Nucleus accumbens (tissue), 56 donors: ENCODE data around the gene ZNG1F.
"Not testable (repeated sequence)": the region's sequence is repeated elsewhere in the genome, so short reads cannot be mapped to it uniquely, and the experiment has no call there.

Source experiments
- DNase-seq, 56 donors: peaks; one replicate each; lab custom pipeline; 2025; lab: John Stamatoyannopoulos, UW

Gene ZNG1F

DNA sequence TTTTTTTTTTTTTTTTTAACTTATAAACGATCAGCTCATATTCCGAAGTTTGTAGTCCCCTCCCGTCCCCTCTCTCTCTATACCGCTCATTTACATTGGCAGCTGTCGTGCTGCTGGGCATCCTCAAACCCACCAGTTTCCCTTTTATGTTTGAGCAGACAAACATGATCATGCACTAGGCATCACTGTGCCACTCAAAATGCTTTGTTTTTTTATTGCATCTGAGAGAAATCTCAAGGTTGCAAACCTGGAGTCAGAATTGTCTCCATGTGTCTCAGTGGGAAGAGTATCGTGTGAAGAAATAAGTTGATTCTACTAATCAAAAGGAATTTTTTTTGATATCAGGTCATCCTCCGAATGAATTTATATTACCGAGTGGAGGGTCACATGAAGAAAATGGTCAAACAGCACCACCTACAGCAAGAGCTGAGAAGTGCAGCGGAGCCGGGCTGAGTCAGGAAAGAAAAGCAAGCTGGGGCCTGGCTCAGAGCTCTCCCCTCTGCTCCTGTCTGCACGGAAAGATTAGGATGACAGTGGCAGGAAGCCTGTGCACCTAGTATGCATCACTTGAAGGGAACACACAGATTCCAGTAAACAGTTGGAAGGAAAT lies 100.6 kb downstream of the ZNG1F start:
- DNase-seq = not testable (repeated sequence)

DNA sequence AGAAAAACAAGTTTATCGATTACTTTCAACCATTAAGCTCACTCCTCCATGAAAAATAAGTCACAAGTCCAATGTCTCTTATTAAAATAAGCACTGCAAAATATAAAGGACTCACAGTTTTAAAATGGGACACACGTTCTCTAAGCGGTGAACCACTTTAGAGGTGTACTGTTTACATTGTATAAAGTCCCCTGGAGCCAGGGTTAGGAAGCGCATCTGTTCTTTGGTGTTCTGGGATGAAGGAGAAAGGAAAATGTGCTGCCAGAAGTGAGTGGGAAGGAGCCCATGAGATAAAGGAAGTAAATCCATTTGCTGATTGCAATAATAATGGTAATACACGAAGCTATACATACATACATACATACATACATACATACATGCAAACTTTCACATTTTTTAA lies 101.2 kb downstream of the ZNG1F start:
- not testable (repeated sequence) for DNase-seq

DNA sequence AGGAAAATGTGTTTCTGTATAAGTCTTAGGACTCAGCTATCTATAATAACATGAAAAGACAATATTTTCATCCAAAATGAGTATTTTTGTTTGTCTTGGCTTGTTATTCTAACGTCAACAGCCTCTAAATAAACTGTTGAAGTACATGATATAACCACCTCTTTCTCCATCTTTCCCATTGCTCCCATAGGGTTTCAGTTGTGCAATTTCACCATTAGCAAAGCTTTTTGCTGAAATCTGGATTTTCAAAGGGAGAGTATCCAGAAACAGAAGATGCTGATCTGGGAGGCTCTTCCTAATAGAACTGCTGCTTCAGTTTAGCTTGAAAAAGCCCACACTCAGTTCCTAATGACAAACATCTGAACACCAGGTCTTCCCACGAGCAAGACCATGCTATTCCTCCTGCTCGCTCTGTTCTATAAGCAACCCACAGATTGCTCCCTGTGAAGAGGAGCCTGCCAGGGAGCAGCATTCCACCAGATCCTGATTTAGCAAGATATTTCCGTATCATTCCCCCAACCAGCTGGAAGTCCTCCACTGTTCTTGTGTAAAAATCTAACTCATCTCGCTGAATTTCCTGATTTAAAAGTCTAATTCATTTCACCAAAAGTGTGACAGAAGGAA lies 101.8 kb downstream of the ZNG1F start:
- not testable (repeated sequence) for DNase-seq

DNA sequence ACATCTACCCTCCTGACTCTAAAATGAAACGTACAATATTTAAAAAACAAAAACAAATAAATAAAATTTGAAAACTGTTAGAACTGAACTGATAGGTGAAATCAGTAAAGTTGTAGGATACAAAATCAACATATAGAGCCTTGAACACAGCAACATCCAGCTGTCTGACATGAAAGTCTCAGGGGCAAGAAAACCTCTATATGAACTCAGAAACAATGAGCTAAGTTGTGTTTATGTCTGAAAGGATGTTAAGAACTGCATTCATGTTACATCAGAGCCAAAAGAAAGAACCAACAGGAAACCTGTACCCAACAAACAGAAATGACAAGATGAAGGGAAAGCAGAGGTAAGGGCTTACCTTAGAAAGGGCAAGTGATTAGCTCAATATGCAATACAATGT lies 102.4 kb downstream of the ZNG1F start:
- not testable (repeated sequence) for DNase-seq

DNA sequence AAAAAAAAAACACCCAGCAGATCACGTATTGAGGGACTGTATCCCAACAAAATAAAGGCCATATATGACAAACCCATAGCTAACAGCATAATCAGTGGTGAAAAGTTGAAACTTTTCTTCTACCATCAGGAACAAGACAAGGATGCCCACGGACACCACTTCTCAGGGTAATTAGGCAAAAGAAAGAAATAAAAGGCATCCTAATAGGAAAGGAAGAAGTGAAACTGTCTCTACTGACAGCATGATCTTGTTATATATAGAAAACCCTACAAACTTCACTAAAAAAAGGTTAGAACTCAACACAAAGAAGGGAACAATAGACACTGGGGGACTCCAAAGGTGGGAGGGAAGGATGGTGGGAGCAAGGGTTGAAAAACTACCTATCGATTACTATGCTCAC lies 102.9 kb downstream of the ZNG1F start:
- not testable (repeated sequence) for DNase-seq

DNA sequence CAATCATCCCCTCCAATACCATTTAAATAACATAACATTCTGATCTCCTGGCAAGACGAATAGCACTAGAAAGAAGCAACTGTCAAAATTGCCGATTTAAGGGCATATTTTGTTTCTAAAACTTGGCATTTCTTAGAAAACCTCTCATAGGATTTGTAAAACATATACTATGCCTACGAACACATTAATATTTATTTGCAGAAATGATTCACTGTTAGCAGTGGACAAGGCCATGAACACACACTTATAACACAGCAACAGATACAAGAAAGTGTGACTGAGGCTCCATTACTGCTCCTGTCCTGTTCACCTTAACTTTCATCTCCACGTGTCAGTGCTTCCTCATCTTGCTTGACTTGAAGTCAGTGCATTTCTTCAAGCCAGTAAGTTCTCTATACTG lies 106.8 kb downstream of the ZNG1F start:
- DNase-seq = not testable (repeated sequence)
